CD1c-positive myeloid dendritic cell (primary cell): ENCODE measurements around the gene COP1.

ENCODE experiments used
- DNase-seq: peaks from one replicate; pipeline ENCODE4 v3.0.0-alpha.2; 2016; ENCODE audit errors: extremely low spot score

The COP1 gene

DNA sequence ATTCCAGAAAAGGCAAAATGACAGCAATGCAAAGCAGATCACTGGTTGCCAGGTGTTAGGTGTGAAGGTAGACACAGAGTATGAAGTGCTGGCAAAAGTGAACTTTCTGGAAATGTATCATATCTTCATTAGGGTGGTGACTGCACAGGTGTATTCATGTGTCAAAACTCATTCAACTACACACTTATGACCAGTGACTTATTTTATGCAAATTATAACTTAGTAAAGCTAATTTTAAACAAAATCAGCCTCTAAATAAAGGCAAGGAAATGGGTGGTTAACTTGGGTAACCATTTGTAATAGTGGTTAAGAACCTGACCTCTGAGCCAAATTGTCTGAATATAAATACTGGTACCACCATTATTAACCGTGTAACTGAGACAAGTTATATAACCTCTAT is 7.4 kb downstream of the COP1 start:
- no peak for DNase-seq

DNA sequence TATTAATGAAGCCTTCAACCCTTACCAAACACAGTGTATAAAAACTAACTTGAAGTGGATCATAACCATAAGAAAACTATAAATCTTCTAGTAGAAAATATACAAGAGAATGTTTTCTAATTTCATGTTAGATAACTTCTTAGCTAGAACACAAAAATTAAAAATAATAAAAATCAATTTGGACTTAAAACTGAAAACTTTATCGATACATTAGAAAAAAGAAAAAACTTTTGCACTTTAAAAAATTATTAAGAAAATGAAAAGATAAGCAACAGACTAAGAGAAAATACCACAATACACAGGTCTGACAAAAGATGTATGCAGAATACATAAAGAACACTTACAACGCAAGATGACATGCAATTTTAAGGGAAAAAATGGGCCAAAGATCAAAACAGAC is 8.7 kb downstream of the COP1 start:
- DNase-seq = no peak

DNA sequence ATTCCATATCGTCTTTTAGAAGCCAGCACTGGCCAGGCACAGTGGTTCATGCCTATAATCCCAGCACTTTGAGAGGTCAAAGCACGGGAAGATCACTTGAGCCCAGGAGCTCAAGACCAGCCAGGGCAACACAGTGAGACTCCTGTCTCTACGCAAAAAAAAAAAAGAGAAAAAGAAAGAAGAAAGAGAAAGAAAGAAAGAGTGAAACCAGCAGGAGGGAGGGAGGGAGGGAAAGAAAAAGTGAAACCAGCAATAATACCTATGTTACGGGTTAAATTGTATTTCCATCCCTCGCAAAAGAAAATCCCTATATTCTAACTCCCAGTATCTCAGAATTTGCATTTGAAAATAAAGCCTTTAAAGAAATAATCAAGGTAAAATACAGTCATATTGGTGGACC is 10.4 kb downstream of the COP1 start:
- no peak for DNase-seq

DNA sequence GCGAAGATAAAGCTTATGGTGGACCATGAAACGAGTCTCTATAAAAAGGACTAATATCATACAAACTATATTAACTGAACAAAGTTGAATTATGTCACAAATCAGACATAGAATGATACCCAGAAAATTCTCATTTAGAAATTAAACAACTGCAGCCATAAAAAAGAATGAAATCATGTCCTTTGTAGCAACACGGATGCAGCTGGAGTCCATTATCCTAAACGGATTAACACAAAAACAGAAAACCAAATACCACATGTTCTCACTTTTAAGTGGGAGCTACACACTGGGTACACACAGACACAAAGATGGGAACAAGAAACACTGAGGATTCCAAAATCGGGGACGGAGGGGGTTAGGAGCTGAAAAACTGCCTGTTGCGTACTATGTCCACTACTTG is 11.5 kb downstream of the COP1 start:
- no peak for DNase-seq

DNA sequence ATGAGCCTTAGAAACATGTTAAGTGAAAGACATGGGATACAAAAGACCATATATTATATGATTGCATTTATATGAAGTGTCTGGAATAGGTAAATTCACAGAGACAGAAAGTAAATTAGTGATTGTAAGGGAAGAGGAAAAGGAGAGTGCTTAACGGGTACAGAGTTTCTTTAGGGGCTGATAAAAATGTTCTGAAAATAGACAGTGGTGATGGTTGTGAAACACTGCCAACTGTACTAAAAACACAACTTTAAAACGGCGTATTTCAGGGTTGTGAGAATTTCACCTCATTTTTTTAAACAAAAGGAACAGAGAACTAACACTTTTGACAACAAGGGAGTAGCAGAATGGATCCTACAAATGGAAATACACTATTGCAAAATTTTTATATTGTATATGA is 13.4 kb downstream of the COP1 start:
- no peak for DNase-seq

DNA sequence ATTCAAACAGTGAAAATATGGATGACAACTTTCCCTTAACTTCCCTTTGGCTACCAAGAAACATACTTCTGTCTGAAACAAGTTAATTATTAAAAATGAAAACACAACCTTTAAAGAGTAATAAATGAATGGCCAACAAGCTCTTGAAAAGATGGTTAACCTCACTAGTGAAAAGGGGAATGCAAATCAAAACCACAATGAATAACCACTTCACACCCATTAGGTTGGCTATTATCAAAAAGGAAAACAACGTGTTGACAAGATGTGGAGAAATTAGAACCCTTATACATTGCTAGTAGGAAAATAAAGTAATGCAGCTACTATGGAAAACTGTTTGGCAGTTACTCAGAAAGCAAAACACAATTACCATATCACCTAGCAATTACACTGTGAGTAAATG is 14.1 kb downstream of the COP1 start:
- DNase-seq = no peak

DNA sequence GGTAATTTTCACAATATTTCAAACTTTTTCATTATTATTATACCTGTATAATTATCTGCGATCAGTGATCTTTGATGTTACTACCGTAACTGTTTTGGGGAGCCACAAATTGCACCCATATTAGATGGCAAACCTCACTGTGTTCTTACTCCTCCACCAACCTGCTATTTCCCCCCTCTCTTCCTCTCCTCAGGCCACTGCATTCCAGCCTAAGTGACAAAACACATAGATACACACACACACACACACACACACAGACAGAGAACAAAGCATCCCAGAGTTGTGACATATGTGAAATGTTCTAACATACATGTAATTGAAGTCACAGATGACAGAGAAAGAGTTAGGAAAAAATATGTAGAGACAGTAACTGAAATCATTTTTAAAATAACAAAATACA is 18.5 kb downstream of the COP1 start:
- no peak for DNase-seq

DNA sequence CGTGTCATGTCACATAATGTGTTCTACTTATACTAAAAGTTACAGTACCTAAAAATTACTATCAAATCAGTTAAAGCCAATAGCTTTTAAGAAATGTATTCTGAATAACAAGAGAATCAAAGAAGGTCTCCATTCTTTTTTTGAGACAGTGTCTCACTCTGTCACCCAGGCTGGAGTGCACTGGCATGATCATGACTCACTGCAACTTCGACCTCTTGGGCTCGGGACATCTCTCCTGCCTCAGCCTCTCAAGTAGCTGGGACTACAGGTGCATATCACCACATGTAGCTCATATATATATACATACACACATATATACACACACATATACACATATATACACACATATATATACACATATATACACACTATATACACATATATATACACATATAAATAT is 20.1 kb downstream of the COP1 start:
- DNase-seq = no peak

DNA sequence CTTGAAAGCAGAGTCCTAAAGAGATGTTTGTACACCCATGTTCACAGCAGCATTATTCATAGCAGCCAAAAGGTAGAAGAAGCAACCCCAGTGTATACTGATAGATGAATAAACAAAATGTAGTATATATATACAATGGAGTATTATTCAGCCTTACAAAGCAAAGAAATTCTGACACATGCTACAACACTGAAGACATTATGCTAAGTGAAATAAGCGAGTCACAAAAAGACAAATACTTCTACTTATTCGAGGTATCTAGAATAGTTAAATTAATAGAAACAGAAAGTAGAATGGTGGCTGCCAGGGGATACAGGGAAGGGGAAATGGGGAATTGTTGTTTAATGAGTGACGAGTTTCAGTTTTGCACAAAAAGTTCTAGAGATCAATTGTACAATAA is 23.5 kb downstream of the COP1 start:
- DNase-seq = no peak

DNA sequence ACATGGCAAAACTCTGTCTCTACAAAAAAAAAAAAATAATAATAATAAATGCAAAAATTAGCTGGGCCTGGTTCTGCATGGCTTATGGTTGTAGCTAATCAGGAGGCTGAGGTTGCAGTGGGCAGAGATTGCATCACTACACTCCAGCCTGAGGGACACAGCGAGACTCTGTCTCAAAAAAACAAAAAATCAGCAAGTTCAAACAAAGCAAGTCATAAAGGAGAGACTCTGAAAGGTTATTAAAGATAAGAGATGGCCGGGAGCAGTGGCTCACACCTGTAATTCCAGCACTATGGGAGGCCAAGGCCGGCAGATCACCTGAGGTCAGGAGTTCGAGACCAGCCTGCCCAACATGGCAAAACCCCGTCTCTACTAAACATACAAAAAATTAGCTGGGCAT is 28.8 kb downstream of the COP1 start:
- no peak for DNase-seq

DNA sequence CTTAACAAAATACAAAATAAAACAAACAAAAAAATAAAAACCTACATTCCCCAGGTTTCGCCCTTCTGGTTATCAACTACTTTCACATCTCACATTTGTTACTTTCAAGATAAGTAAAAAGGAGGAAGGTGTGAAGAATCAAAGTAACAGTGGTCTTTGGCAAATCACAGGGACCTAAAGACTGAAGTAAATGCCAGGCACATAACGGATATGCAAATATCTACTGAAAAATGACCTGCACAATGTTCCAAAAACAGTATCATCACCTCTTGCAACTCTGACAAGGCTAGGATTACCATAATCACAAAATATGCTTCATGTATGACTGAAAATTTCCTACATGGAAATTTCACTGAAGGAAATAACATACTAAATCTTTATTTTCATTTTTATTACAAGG is 29.3 kb downstream of the COP1 start:
- no peak for DNase-seq

DNA sequence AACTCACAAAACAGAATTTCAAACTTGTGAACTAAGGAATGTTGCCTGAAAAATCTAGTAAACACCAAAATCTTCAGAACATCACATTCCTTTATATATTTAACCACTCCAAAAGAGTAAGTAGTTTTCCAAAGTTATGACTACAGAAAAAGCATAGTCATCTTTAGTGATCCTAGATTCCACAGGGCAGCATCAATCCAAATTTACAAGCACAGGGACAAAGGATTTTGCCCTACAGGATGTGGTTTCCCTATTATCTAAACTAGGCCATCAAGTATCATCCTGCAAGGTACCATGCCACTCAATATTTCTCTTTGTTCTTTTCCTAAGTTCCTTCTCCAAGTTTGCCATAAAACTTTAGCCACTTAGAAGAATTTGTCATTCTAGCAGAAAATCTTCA is 33.0 kb downstream of the COP1 start:
- no peak for DNase-seq

DNA sequence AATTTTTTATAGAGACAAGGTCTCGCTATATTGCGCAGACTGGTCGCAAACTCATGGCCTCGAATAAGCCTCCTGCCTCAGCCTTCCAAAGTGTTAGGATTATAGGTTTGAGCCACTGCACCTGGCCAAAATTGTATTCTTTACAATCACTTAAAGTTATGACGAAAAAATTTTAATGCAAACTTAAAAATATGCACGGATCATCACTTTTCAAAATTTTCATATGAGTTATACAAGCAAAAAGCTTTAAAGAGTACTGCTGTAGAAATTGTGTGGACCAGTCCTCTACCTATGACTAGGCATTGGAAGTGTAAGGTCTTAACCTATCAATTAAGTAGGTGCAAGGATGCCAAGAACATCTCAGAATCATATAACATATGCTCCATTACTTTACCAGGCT is 34.9 kb downstream of the COP1 start:
- no peak for DNase-seq

DNA sequence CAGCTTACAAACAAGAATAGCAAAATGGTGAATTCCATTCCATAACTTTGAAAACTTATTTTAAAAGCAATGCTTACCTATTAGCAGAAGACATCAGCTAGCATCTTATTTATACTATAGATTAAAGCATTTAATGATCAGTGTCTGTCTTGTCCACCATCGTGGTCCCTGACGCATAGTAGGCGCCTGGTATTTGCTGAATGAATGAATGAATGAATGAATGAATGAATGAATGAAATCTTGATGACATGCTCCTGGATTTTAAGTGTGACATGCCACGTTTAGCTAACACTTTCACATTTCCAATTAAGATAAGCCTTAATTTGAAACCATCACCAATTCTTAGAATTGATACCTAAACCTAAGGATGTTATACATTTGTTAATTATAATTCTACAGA is 39.9 kb downstream of the COP1 start:
- DNase-seq = no peak

DNA sequence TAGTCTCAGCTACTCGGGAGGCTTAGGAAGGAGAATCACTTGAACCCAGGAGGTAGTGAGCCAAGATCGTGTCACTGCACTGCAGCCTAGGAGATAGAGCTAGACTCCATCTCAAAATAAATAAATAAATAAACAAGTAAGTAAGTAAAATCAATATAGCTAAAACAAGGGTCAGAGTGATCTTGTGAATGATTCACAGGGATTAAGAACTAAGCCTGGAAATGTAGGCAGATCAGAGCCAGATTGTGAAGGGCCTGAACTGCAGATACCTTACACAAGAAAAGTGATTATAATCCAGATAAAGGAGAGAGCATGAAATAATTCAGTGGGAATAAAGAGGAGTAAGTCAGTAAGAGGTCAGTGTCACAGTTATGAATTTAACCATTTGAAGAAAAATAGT is 41.5 kb downstream of the COP1 start:
- DNase-seq = no peak

DNA sequence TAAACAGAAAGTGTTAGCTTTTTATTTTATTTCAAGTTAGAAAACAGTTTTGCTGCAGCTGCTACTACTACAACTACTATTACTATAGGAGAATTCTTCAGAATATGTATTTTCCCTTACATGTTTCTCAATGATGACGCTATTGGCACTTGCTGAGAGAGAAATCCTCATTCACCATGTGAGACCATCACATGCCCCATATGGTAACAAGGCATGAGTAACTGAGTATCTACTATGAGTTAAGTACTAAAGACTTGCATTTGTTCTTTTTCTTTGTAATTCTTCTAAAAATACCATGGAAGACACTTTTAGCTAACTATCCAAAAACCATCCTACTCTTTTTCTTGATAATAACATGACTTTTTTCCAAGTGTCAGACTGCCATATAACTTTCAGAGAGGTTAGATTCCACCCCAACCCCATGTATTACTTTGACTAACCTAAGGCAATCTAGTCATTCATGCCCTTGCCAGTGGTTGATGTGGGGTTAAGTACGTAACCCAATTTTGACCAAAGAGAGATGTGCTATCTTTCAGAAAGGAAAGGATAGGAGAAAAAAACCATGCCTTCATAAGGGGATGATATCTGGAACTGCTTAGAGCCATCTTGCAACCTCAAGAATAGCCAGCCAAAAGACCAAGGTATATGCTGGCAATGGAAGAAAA is 42.9 kb downstream of the COP1 start:
- DNase-seq = no peak

DNA sequence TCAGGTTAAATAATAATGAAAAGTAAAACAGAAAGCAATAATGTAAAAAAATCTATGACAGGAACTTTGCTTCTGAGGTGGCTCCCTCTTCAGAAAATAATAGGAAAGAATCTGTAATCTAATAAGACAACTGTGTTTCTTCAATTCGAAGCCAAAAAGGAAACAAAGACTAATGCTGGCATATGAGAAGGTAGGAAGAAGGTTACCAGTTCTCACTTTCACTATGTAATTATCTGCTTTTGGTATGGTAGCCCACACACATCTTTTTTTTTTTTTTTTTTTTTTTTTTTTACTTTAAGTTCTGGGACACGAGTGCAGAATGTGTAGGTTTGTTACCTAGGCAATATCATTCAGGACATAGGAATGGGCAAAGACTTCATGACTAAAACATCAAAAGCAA is 47.1 kb downstream of the COP1 start:
- no peak for DNase-seq

DNA sequence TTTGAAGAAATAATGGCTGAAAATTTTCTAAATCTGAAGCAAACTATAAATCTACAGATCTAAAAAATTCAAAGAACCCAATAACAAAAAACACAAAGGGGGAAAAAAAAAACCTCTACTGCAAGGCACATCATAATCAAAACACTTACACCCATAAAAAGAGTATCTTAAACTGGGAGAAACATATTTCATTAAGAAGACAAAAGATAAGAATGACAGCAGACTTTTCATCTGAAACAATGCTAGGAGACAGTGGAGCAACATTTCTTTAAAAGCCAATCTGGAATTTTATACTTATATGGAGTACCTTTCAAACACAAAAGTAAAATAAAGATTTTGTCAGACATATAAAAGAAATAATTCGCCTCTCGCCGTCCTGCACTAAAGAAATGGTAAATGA is 49.1 kb downstream of the COP1 start:
- no peak for DNase-seq

DNA sequence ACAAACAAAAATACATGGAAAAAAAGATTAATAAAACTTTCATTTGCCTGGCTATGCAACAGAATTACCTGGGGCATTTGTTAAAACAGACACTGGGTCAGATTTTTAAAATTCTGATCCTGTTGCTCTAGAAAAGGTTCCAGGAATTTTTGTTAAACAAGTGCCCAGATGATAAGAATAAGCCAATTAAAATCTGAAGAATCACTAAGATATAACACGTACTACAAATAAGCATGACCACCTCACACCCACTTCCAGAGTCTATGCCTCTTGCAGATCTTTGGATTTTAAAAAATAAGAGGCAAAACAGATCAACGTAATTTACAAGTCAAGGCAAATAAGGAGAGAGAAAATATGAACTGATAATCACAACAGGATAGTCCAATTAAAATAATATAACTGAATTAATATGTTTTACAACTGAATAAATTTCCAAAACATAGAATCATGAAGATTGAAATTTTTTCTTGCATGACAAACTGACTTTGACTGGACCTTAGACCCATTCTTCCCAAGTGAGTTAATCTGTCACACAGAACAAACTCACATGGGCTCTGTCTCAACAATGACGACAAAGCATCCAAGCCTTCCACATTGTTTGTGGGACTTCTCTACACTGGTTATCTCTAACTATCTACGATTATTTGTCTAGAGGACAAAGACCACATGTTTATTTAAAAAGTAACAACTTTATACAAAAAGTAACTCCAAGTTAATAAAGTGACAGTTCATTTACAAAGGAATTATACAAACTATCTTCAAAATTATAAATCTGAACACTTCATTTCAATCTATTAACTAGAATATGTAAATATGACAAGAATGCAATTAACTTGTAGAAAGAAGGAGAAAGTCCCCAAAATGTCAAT is 56.9 kb downstream of the COP1 start:
- DNase-seq = no peak

DNA sequence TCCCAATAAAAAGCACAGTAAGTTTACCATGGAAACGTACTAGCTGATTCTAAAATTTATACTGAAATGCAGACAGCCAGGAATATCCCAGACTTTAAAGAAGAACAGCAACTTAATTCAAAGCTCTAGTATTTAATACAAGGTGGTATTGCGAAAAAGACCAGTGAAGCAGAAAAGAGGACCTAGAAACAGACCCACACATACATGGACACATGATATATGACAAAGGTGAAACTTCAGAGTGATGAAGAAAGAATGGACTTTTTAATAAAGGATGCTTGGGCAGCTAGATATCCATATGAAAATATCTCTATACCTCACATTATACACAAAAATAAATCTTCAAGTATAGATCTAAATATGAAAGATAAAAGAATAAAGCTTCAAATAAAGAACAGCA is 62.6 kb downstream of the COP1 start:
- DNase-seq = peak; percentile 31

DNA sequence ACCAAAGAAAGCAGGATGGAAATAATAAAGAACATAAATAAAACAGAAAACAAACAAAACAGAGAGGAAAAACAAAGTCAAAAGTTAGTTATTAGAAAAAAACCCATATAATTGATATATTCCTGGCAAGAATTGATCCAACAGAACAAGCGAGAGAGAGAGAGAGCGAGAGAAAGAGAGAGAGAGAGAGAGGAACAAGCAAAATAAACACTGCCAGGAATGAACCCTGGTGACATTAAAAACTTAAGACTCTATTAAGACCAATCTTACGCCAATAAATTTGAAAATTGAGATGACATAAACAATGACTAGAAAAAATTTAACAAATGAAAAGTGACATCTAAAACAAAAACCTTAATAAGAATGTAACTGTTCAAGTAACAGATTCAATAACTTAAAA is 64.1 kb downstream of the COP1 start:
- DNase-seq = no peak

DNA sequence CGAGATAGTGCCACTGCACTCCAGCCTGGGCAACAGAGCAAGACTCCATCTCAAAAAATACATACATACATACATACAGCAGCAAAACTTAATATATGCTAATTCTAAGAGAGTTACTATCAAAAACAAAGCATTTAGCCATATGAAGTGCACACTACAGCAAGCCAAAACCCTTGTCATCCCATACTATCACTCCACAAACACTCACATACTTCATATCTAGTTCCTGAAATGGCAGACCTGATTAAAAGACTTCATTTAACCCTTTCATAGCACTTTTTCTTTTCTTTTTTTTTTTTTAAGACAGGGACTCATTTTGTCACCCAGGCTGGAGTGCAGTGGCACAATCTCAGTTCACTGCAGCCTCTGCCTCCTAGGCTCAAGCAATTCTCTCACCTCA is 65.6 kb downstream of the COP1 start:
- no peak for DNase-seq

DNA sequence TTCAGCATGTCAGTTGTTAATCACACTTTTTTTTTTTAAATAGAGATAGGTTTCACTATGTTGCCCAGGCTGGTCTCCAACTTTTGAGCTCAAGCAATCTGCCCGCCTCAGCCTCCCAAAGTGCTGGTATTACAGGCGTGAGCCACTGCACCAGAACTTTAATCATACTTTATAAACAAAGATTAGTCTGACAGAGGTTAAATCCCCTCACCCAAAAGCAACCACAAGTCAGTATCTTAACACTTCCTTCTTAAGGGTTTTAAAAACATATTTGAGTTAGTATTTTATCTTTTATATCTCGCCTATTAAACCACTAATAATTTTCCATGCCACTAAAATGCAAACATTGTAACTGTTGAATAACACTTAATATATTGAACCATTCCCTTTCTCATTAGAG is 70.2 kb downstream of the COP1 start:
- DNase-seq = no peak

DNA sequence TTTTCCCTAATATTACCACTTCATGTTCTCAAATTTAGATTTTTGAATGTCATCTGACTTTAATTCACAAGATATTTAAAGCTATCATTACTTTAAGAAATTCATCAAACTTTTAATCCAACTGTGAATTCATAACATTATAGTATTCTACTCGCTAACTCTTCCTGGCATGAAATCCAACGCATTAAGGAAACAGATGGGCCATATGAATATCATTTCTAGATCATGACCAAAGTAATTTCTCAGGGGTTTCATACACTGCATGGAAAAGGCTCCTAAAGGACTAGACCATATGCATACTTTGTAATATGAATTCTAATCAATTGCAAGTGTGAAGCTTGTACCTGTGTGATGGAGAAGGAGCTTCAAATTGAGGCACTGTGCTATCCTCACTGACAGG is 72.4 kb downstream of the COP1 start:
- no peak for DNase-seq
